ENCODE results near the gene SLC17A9. TPM values are rescaled to one million over a fixed set of nuclear protein-coding genes. Genes with fewer than 3 reads are reported as not detected.

Gene SLC17A9
- total RNA-seq, 1 experiment from 2014 or later: 0.17 TPM

DNA sequence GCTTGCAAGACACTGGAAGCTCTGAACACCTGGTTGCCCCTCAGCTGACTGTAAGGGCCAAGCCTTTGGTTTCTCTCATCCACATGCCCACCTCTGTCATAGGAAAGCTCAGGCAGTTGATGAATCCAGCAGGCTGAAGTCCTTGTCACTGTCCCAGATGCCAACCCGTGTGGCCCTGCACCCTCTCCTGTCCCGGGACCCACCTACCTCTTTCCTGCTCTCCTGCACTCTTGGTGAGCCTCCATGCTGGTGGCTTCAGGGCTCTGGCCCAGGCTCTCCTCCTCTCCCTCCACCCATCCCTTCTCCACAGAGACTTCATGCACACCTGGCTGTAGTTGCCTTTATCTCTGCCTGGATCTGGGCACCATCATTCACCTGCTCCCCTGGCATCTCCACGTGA lies 18.5 kb upstream of the SLC17A9 start:
- Histone ChIP-seq H3K36me3 (ENCODE audit: insufficient read depth, low read length, poor library complexity, severe bottlenecking) (peaks cover 26% of the 10 kb centered on the region), H3K4me1 (ENCODE audit: insufficient read depth, low read length, poor library complexity, severe bottlenecking) (peaks cover 21% of the 10 kb centered on the region), H3K9me3 (ENCODE audit: low read depth, low read length, poor library complexity, severe bottlenecking) (no peaks in the 10 kb centered on the region), H3K4me3 (ENCODE audit: low read depth, low read length, poor library complexity, severe bottlenecking) (no peak overlapping the region), H3K27me3 (replicated peaks; ENCODE audit: insufficient read depth, low read depth, low read length, poor library complexity) (no peaks in the 10 kb centered on the region), H3K27ac (ENCODE audit: low read depth, low read length, poor library complexity, severe bottlenecking) (no peak overlapping the region)
- ChIA-PET POLR2A (ENCODE audit: low non-redundant PET) (no interaction called here), CTCF (no interaction called here)
- BruUV-seq (replicated peaks): no TSS peak
- no peak for DNase-seq (ENCODE audit: low spot score)
- TF ChIP-seq EZH2 (IDR thresholded peaks at IDR 0.05; ENCODE audit: borderline replicate concordance, low read depth, low read length, poor library complexity, severe bottlenecking): no peak
- intact Hi-C loops (cut with micrococcal nuclease; ENCODE audit: unreplicated experiment): no loop called here

DNA sequence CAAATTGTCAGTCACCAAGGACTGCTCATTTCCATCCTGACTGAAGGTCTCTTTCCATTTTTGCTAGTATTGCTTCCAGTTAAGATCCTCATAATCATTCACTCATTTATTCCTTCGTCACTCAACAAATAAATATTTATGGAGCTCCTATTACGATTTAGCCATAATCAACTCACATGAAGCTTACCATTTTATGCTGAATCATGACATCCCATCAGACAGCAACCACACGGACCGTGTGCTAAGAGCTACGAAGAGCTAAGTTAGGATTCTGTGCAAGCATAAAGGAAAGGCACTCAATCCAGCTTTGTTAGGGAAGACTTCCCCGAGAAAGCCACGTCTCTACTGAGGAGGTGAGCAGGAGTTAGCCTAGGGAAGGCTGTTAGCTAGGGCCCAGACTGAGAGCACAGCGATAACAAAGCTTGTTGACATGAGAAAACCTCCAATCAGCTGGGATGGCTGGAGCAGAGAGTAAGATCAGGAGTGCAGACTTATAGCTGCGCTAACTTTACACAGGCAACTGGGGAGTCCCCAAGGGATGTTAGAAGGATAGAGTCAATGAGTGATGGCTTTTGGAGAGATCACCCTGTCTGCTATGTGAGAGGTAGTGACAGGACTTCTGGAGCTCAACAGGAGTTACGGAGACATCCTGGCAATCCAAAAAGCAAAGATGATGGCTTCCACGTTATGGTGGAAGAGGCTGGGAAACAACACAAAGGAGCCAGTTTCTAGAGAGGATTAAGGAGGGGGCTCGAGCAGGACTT lies 17.1 kb upstream of the SLC17A9 start:
- CTCF ChIA-PET: no interaction called here
- H3K4me3 ChIP-seq (ENCODE audit: low read depth, low read length, poor library complexity, severe bottlenecking): no peak overlapping the region
- no peaks in the 10 kb centered on the region for H3K27me3 ChIP-seq (replicated peaks; ENCODE audit: insufficient read depth, low read depth, low read length, poor library complexity)
- POLR2A ChIA-PET (ENCODE audit: low non-redundant PET): no interaction called here
- intact Hi-C loops (cut with micrococcal nuclease; ENCODE audit: unreplicated experiment): no loop called here
- H3K27ac ChIP-seq (ENCODE audit: low read depth, low read length, poor library complexity, severe bottlenecking): no peak overlapping the region
- no peak for DNase-seq (ENCODE audit: low spot score)
- BruUV-seq (replicated peaks): no TSS peak
- H3K36me3 ChIP-seq (ENCODE audit: insufficient read depth, low read length, poor library complexity, severe bottlenecking): peaks cover 26% of the 10 kb centered on the region
- no peak for TF ChIP-seq EZH2 (IDR thresholded peaks at IDR 0.05; ENCODE audit: borderline replicate concordance, low read depth, low read length, poor library complexity, severe bottlenecking)
- TF ChIP-seq, protein P1, sequence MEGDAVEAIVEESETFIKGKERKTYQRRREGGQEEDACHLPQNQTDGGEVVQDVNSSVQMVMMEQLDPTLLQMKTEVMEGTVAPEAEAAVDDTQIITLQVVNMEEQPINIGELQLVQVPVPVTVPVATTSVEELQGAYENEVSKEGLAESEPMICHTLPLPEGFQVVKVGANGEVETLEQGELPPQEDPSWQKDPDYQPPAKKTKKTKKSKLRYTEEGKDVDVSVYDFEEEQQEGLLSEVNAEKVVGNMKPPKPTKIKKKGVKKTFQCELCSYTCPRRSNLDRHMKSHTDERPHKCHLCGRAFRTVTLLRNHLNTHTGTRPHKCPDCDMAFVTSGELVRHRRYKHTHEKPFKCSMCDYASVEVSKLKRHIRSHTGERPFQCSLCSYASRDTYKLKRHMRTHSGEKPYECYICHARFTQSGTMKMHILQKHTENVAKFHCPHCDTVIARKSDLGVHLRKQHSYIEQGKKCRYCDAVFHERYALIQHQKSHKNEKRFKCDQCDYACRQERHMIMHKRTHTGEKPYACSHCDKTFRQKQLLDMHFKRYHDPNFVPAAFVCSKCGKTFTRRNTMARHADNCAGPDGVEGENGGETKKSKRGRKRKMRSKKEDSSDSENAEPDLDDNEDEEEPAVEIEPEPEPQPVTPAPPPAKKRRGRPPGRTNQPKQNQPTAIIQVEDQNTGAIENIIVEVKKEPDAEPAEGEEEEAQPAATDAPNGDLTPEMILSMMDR (conservative IDR thresholded peaks at IDR 0.05; ENCODE audit: low read depth, low read length): no peak
- H3K9me3 ChIP-seq (ENCODE audit: low read depth, low read length, poor library complexity, severe bottlenecking): no peaks in the 10 kb centered on the region
- peaks cover 20% of the 10 kb centered on the region for H3K4me1 ChIP-seq (ENCODE audit: insufficient read depth, low read length, poor library complexity, severe bottlenecking)

DNA sequence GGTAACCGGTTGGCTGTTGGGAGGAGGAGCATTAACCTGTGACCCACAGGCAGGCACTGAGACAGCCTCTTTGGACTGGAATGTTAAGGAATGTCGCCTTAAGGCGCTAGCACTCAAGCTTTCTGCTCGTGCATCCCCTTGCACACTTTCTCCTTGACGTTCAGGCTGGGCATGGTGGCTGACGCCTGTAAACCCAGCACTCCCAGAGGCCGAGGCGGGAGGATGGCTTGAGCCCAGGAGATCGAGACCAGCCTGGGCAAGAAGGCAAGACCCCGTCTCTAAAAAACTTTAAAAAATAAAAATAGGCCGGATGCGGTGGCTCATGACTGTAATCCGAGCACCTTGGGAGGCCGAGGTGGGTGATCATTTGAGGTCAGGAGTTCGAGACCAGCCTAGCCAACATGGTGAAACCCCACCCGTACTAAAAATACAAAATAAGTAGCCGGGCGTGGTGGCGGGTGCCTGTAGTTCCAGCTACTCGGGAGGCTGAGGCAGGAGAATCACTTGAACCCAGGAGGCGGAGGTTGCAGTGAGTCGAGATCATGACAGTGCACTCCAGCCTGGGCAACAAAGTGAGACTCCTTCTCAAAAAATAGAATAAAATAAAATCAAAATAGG lies 16.4 kb upstream of the SLC17A9 start:
- Histone ChIP-seq H3K27ac (ENCODE audit: low read depth, low read length, poor library complexity, severe bottlenecking) (no peak overlapping the region), H3K4me1 (ENCODE audit: insufficient read depth, low read length, poor library complexity, severe bottlenecking) (peaks cover 20% of the 10 kb centered on the region), H3K4me3 (ENCODE audit: low read depth, low read length, poor library complexity, severe bottlenecking) (peak overlapping the region; percentile 99), H3K9me3 (ENCODE audit: low read depth, low read length, poor library complexity, severe bottlenecking) (no peaks in the 10 kb centered on the region), H3K27me3 (replicated peaks; ENCODE audit: insufficient read depth, low read depth, low read length, poor library complexity) (no peaks in the 10 kb centered on the region), H3K36me3 (ENCODE audit: insufficient read depth, low read length, poor library complexity, severe bottlenecking) (peaks cover 31% of the 10 kb centered on the region)
- POLR2A ChIA-PET (ENCODE audit: low non-redundant PET): no interaction called here
- no peak for DNase-seq (ENCODE audit: low spot score)
- intact Hi-C loops (cut with micrococcal nuclease; ENCODE audit: unreplicated experiment): no loop called here
- BruUV-seq (replicated peaks): no TSS peak
- TF ChIP-seq, protein P1 (conservative IDR thresholded peaks at IDR 0.05; ENCODE audit: low read depth, low read length): no peak
- TF ChIP-seq EZH2 (IDR thresholded peaks at IDR 0.05; ENCODE audit: borderline replicate concordance, low read depth, low read length, poor library complexity, severe bottlenecking): no peak
- CTCF ChIA-PET: no interaction called here

Data from A673 (cell line).